ENCODE results near the gene CRB1.

DNA sequence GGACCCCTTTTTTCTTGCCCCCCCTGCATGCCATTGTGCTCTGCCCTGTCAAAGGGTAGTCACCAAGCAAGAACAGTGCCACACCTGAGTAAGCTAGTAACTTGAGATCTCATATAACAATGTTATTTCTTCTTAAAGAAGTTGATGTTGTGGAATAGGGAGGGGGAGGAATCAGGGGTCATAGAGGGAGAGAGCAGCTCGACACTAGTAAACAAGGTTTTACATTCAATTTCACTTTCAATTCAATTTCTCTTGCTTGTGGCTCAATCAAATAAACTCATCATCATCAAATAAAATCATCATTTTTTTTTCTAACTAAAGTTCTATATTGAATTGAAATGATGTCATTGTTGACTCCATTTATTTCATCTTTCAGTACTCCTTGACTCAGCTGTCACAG lies 106.4 kb downstream of the CRB1 start:
- TF ChIP-seq JUN (IDR thresholded peaks at IDR 0.05; ENCODE audit: low read depth, low read length) (no peak), CEBPB (IDR thresholded peaks at IDR 0.05; ENCODE audit: low read depth, low read length) (no peak), NRF1 (IDR thresholded peaks at IDR 0.05; ENCODE audit: low read depth, low read length) (no peak)
